A673 (cell line): ENCODE measurements around the gene LENG1. TPM values are rescaled to one million over a fixed set of nuclear protein-coding genes. Genes with fewer than 3 reads are reported as not detected.

Source experiments
- BruUV-seq: library from RNA; stranded (reverse); fragments of 400-500 nt; replicated peaks from 2 replicates; lab custom pipeline; 2021; lab: Mats Ljungman, UMichigan
- CTCF ChIA-PET: fragments of 300-600 bp; sonication (Branson Sonifier 250); formaldehyde crosslinking; loops from one replicate; lab custom pipeline; 2022; ENCODE audit warnings: antibody characterized with exemption; lab: Charles Lee
- POLR2A ChIA-PET: fragments of 300-600 bp; sonication (Branson Sonifier 250); formaldehyde crosslinking; loops from one replicate; lab custom pipeline; 2022; ENCODE audit warnings: antibody characterized with exemption; ENCODE audit not compliant: low non-redundant PET; lab: Charles Lee
- DNase-seq: peaks from one replicate; pipeline ENCODE4 v3.0.0-alpha.2; 2015; ENCODE audit warnings: low spot score
- H3K27ac ChIP-seq: fragments of 200-600 bp; sonication (generic); 2 replicates; pipeline ENCODE4 v1.5.1; 2016; ENCODE audit warnings: mixed run types, low read depth, mild to moderate bottlenecking, mixed read lengths, antibody characterized with exemption, low read length; ENCODE audit not compliant: poor library complexity, severe bottlenecking
- H3K27me3 ChIP-seq: fragments of 200-600 bp; sonication (generic); replicated peaks from 2 replicates; pipeline ENCODE4 v1.6.1; 2017; ENCODE audit warnings: mixed run types, low read depth, mild to moderate bottlenecking, mixed read lengths, antibody characterized with exemption, low read length; ENCODE audit not compliant: insufficient read depth, poor library complexity
- H3K36me3 ChIP-seq: fragments of 200-600 bp; sonication (generic); 2 replicates; pipeline ENCODE4 v1.6.1; 2016; ENCODE audit warnings: mixed run types, mild to moderate bottlenecking, mixed read lengths, antibody characterized with exemption, low read length; ENCODE audit not compliant: insufficient read depth, poor library complexity, severe bottlenecking
- H3K4me1 ChIP-seq: fragments of 200-600 bp; sonication (generic); 2 replicates; pipeline ENCODE4 v1.6.1; 2017; ENCODE audit warnings: mixed run types, mild to moderate bottlenecking, mixed read lengths, antibody characterized with exemption, low read length; ENCODE audit not compliant: insufficient read depth, poor library complexity, severe bottlenecking
- H3K4me3 ChIP-seq: fragments of 200-600 bp; sonication (generic); 2 replicates; pipeline ENCODE4 v1.5.1; 2016; ENCODE audit warnings: low read depth, mixed run types, mild to moderate bottlenecking, mixed read lengths, low read length; ENCODE audit not compliant: poor library complexity, severe bottlenecking
- H3K9me3 ChIP-seq: fragments of 200-600 bp; sonication (generic); 2 replicates; pipeline ENCODE4 v1.6.1; 2016; ENCODE audit warnings: mixed run types, low read depth, mild to moderate bottlenecking, mixed read lengths, antibody characterized with exemption, low read length; ENCODE audit not compliant: poor library complexity, severe bottlenecking
- CTCF ChIP-seq: fragments of 300-800, 200-600 bp; sonication (generic); conservative IDR thresholded peaks from 2 replicates; pipeline ENCODE4 v1.5.1; 2017; ENCODE audit warnings: low read depth, mild to moderate bottlenecking, antibody characterized with exemption, low read length, moderate library complexity, mixed read lengths
- EZH2 ChIP-seq: fragments of 200-600 bp; sonication (generic); IDR thresholded peaks from 2 replicates; pipeline ENCODE4 v1.6.1; 2017; ENCODE audit warnings: borderline replicate concordance, low read depth, mild to moderate bottlenecking, mixed read lengths, antibody characterized with exemption, low read length; ENCODE audit not compliant: poor library complexity, severe bottlenecking
- intact Hi-C: fragments of 100-400 bp; cut with micrococcal nuclease; formaldehyde crosslinking; loops from one replicate; pipeline ENCODE4 v1.10.0; 2022; ENCODE audit not compliant: unreplicated experiment
- total RNA-seq: library from RNA; stranded (reverse); gene quantifications from 2 replicates; pipeline ENCODE4 v1.2.3, GENCODE V29; 2021

The LENG1 gene
- total RNA-seq, 1 experiment from 2014 or later, result 9.7 TPM

- no TSS peak for BruUV-seq
- intact Hi-C loops, result no loop called here
- CTCF ChIA-PET, result no interaction called here
These were observed 53.7 kb downstream of the LENG1 start for GRCh38 chr19:54105796-54106195.

More at GRCh38 chr19:54105796-54106195, 53.7 kb downstream of the LENG1 start:
- TF ChIP-seq EZH2 (no peak), CTCF (no peak)
- no peaks in the 10 kb centered on the region for H3K4me1 ChIP-seq
- no peak overlapping the region for H3K27ac ChIP-seq
- H3K9me3 ChIP-seq, result no peaks in the 10 kb centered on the region
- peaks cover 52% of the 10 kb centered on the region for H3K36me3 ChIP-seq
- DNase-seq, result no peak
- no peak overlapping the region for H3K4me3 ChIP-seq
- no peaks in the 10 kb centered on the region for H3K27me3 ChIP-seq
- POLR2A ChIA-PET, result no interaction called here

Other genes starting within 250 kb of the LENG1 start
- 1.3 TPM in 2 replicates for gene CACNG8, start 196.8 kb downstream of the LENG1 start, total RNA-seq
- gene CACNG6, start 168.1 kb downstream of the LENG1 start, total RNA-seq, result 0.50 TPM in 1 of 2 replicates, not detected in the other
- not detected in 2 replicates for gene VSTM1, start 95.8 kb downstream of the LENG1 start, total RNA-seq
- gene TARM1, start 78.4 kb downstream of the LENG1 start, total RNA-seq, result not detected in 2 replicates
- gene OSCAR, start 58.9 kb downstream of the LENG1 start, total RNA-seq, result 0.47 and 0.61 TPM in 2 replicates
- 144 and 148 TPM in 2 replicates for gene NDUFA3, start 56.9 kb downstream of the LENG1 start, total RNA-seq
- gene TFPT, start 44.1 kb downstream of the LENG1 start, total RNA-seq, result 31.1 and 31.4 TPM in 2 replicates
- 109 and 115 TPM in 2 replicates for gene PRPF31, start 44.0 kb downstream of the LENG1 start, total RNA-seq
- gene CNOT3, start 22.0 kb downstream of the LENG1 start, total RNA-seq, result 90.8 and 102 TPM in 2 replicates
- gene TMC4, start 13.4 kb upstream of the LENG1 start, total RNA-seq, result 0.58 and 0.96 TPM in 2 replicates
- gene MBOAT7, start 29.9 kb upstream of the LENG1 start, total RNA-seq, result 107 and 109 TPM in 2 replicates
- gene TSEN34, start 31.6 kb upstream of the LENG1 start, total RNA-seq, result 56.9 and 64.7 TPM in 2 replicates
- 944 and 951 TPM in 2 replicates for gene RPS9, start 41.1 kb upstream of the LENG1 start, total RNA-seq
- not detected in 2 replicates for gene LILRB3, start 63.3 kb upstream of the LENG1 start, total RNA-seq
- not detected in 2 replicates for gene LILRA6, start 83.1 kb upstream of the LENG1 start, total RNA-seq
- gene LILRB5, start 97.6 kb upstream of the LENG1 start, total RNA-seq, result not detected in 2 replicates
- not detected in 2 replicates for gene LILRB2, start 121.4 kb upstream of the LENG1 start, total RNA-seq
- not detected in 2 replicates for gene LILRA5, start 153.4 kb upstream of the LENG1 start, total RNA-seq
- not detected in 2 replicates for gene LILRA4, start 179.4 kb upstream of the LENG1 start, total RNA-seq
- gene LAIR1, start 205.2 kb upstream of the LENG1 start, total RNA-seq, result not detected in 2 replicates